NB4 (cell line): ENCODE results near the gene COG3.

Experiments
- DNase-seq: peaks from one replicate; pipeline ENCODE4 v3.0.0; 2010; ENCODE audit warnings: low read depth
- H3K4me3 ChIP-seq: one replicate; pipeline ENCODE4 v1.5.1; 2011; ENCODE audit warnings: mild to moderate bottlenecking, low read depth, low read length, moderate library complexity
- CTCF ChIP-seq: IDR thresholded peaks from one replicate; pipeline ENCODE4 v1.5.1; 2012; ENCODE audit warnings: low read depth, low read length
- MYC ChIP-seq: IDR thresholded peaks from 2 replicates; pipeline ENCODE4 v1.6.1; 2011; ENCODE audit warnings: low read depth, low read length
- POLR2A ChIP-seq: IDR thresholded peaks from 2 replicates; pipeline ENCODE4 v1.6.1; 2011; ENCODE audit warnings: mild to moderate bottlenecking; ENCODE audit not compliant: insufficient read length; ENCODE audit errors: extremely low read depth
- TF ChIP-seq, protein P1 (sequence below): IDR thresholded peaks from 2 replicates; pipeline ENCODE4 v1.6.1; 2011; ENCODE audit warnings: low read depth, low read length

COG3 gene

GRCh38 chr13:45510672-45511071, 45.9 kb downstream of the COG3 start:
- TF ChIP-seq POLR2A (no peak), MYC (no peak), CTCF (no peak)
- TF ChIP-seq, protein P1, sequence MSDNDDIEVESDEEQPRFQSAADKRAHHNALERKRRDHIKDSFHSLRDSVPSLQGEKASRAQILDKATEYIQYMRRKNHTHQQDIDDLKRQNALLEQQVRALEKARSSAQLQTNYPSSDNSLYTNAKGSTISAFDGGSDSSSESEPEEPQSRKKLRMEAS = no peak
- H3K4me3 ChIP-seq = no peak overlapping the region
- peak; percentile 18 for DNase-seq

DNA sequence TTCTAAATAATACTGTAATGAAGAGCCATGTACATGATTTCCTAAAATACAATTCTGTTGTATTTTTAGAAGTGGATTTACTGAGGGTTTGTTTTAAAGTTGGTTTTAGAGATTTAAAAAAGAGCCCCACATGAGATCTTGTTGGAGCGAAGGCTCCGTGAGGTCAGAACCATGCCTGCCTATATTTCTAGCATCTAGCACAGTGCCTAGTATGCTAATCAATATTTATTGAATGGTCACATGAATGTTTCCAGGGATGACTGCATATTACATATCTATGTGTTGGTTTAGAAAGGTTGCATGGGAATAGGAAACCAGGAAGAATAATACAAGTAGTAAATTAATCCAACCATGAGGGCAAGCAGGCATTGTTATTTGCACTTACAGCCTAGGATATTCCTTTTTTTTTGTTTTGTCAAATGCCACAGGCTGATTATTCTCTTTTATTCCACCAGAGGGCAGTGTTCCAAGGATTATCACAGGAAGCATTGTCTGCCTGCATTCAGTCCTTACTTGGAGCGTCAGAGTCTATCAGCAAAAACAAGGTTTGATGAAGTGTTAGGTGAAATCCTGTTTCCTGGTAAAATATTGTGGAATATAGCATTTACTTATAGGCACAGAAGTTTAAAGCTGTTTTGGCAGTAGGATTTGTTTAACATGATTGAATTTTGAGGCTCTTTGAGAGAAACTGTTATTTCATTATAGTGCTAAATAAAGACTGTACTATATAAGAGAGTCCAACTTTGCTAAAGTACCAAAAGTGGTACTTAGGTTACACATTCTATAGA, 46.8 kb downstream of the COG3 start:
- H3K4me3 ChIP-seq = no peak overlapping the region
- TF ChIP-seq CTCF (peak; percentile 80), MYC (no peak), POLR2A (no peak)
- TF ChIP-seq, protein P1 = peak; percentile 48; the same call in 1 of the 2 replicates
- peak; percentile 76 for DNase-seq

GRCh38 chr13:45512098-45512496, 47.4 kb downstream of the COG3 start:
- DNase-seq = no peak
- TF ChIP-seq CTCF = no peak
- no peak for TF ChIP-seq MYC
- TF ChIP-seq, protein P1 = no peak
- no peak for TF ChIP-seq POLR2A
- no peak overlapping the region for H3K4me3 ChIP-seq

DNA sequence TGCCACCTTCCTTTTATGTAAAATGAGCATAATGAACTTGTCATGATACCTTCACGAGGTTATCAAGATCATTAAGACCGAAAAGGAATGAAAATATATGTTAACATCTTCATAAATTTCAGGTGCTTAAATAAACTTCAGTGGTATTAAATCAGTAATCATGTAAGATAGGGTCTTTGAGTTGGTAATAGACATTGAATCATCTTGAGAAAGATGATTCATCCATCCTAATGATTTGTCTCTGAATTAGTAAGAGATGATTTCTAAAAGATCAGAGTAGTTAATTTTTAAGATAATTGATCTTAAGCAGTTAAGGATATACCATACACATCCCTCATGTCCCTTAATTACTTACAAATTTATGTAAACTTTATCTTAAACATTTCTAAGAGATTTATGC, 52.0 kb downstream of the COG3 start:
- DNase-seq = no peak
- TF ChIP-seq MYC (no peak), POLR2A (no peak), CTCF (no peak)
- TF ChIP-seq, protein P1 = no peak
- H3K4me3 ChIP-seq = no peak overlapping the region

DNA sequence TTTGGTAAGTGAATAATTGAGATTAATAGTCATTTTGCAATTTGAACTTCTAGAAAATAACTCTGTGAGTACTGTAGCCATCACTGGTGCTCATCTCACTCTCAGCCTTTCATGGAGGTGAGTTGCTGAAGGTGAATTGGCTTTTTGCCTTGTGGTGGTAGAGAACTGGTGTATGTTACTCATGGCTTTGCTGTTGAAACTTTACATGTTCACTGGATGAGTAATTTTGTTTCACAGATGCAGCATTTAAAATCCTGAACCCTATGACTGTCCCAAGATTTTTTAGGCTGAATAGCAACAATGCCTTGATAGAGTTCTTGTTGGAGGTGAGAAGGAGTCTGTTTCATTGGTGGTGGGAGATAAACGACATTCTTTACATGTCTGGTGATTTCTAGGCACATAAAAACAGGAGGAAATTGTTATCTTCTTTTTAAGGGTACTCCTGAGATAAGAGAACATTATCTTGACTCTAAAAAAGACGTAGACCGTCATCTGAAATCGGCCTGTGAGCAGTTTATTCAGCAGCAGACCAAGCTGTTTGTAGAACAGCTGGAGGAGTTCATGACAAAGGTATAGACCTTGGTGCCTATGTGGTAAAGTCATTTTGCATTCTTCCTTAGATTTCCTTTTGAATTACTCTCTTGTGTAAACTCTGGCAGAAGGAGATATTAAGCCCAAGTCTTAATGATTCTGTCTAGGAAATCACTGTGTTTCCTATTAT, 53.9 kb downstream of the COG3 start:
- no peak for DNase-seq
- H3K4me3 ChIP-seq = no peak overlapping the region
- TF ChIP-seq MYC = no peak
- TF ChIP-seq POLR2A = no peak
- TF ChIP-seq, protein P1 = no peak
- TF ChIP-seq CTCF = no peak
